ENCODE results near the gene JAG2. TPM values are rescaled to one million over a fixed set of nuclear protein-coding genes. Genes with fewer than 3 reads are reported as not detected.

JAG2 gene
- total RNA-seq, 4 donors from 2014 or later = 7.6 to 27.4 (median 11.9) TPM

- TF ChIP-seq POLR2A (IDR thresholded peaks at IDR 0.05) = no peak
- no peaks in the 10 kb centered on the region for H3K4me1 ChIP-seq
- DNase-seq = no peak
- intact Hi-C loops (cut with DNase I; ENCODE audit: low total_unique reads) = no loop called here
- peak overlapping the region; percentile 39 to 60 for H3K27ac ChIP-seq
- H3K36me3 ChIP-seq = no peaks in the 10 kb centered on the region
- H3K9me3 ChIP-seq = no peaks in the 10 kb centered on the region
- no peak overlapping the region for H3K4me3 ChIP-seq
- H3K27me3 ChIP-seq = peaks cover 0 to 25% of the 10 kb centered on the region in 2 donors
Observed at GRCh38 chr14:105195522-105196264, 27.1 kb upstream of the JAG2 start.

- DNase-seq = no peak
- TF ChIP-seq CTCF (IDR thresholded peaks at IDR 0.05) = no peak
- TF ChIP-seq POLR2A (IDR thresholded peaks at IDR 0.05) = no peak
- Histone ChIP-seq H3K27me3 (peaks cover 0 to 24% of the 10 kb centered on the region in 2 donors), H3K9me3 (no peaks in the 10 kb centered on the region), H3K27ac (peak overlapping the region in 1 of 2 donors; percentile 18), H3K4me1 (no peaks in the 10 kb centered on the region), H3K4me3 (no peak overlapping the region), H3K36me3 (no peaks in the 10 kb centered on the region)
- intact Hi-C loops (cut with DNase I; ENCODE audit: low total_unique reads) = no loop called here
Observed at GRCh38 chr14:105195051-105195450, 26.5 kb upstream of the JAG2 start.

- intact Hi-C loops (cut with DNase I; ENCODE audit: low total_unique reads) = no loop called here
- H3K36me3 ChIP-seq = no peaks in the 10 kb centered on the region
- H3K4me3 ChIP-seq = no peak overlapping the region
- no peaks in the 10 kb centered on the region for H3K9me3 ChIP-seq
- no peak for DNase-seq
- H3K27me3 ChIP-seq = peaks cover 0 to 15% of the 10 kb centered on the region in 2 donors
- peak overlapping the region; percentile 51 to 54 for H3K27ac ChIP-seq
- no peak for TF ChIP-seq CTCF (IDR thresholded peaks at IDR 0.05)
- no peak for TF ChIP-seq POLR2A (IDR thresholded peaks at IDR 0.05)
- no peaks in the 10 kb centered on the region for H3K4me1 ChIP-seq
Observed at GRCh38 chr14:105193916-105194782, 25.6 kb upstream of the JAG2 start.

- Histone ChIP-seq H3K9me3 (no peaks in the 10 kb centered on the region), H3K4me3 (no peak overlapping the region), H3K36me3 (no peaks in the 10 kb centered on the region), H3K27me3 (peaks cover 0 to 14% of the 10 kb centered on the region in 2 donors), H3K27ac (peak overlapping the region; percentile 51 to 54), H3K4me1 (no peaks in the 10 kb centered on the region)
- intact Hi-C loops (cut with DNase I; ENCODE audit: low total_unique reads) = no loop called here
- no peak for DNase-seq
- TF ChIP-seq CTCF (IDR thresholded peaks at IDR 0.05) (no peak), POLR2A (IDR thresholded peaks at IDR 0.05) (no peak)
Observed at GRCh38 chr14:105192866-105193731, 24.5 kb upstream of the JAG2 start.

- Histone ChIP-seq H3K4me3 (no peak overlapping the region), H3K27me3 (no peaks in the 10 kb centered on the region)
- intact Hi-C loops (cut with DNase I; ENCODE audit: low total_unique reads) = no loop called here
Observed at GRCh38 chr14:105187935-105188524, 19.5 kb upstream of the JAG2 start.

More at GRCh38 chr14:105187935-105188524, 19.5 kb upstream of the JAG2 start:
- H3K9me3 ChIP-seq = no peaks in the 10 kb centered on the region
- no peaks in the 10 kb centered on the region for H3K36me3 ChIP-seq
- DNase-seq = no peak
- H3K27ac ChIP-seq = no peak overlapping the region
- no peak for TF ChIP-seq CTCF (IDR thresholded peaks at IDR 0.05)
- TF ChIP-seq POLR2A (IDR thresholded peaks at IDR 0.05) = no peak
- H3K4me1 ChIP-seq = no peaks in the 10 kb centered on the region
